ENCODE measurements around the gene PHACTR3.
"Not testable (repeated sequence)": the region's sequence is repeated elsewhere in the genome, so short reads cannot be mapped to it uniquely, and the experiment has no call there.

Gene PHACTR3

GRCh38 chr20:59832406-59833363 is 228.3 kb downstream of the PHACTR3 start:
- DNase-seq = no peak

DNA sequence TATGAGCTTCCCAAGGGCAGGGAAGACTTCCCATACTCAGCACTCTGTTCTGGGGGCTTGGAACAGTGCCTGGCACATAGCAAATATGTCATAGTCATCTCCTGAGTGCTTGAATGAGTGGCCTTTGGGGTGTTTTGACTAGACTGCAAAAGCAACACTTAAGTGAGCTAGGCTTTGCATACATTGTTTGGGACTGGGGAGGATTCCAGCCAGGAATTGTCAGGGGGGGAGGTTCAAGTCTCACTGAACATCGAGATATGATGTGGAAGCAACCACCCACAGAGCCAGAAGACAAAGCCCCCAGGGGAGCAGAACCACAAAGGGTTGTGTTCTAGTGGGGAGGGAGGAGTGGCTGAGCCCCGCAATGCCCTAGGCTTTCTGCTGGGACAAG is 230.7 kb downstream of the PHACTR3 start:
- no peak for DNase-seq

- peak; percentile 83 for DNase-seq
These were observed 231.4 kb downstream of the PHACTR3 start for GRCh38 chr20:59835448-59836395.

DNA sequence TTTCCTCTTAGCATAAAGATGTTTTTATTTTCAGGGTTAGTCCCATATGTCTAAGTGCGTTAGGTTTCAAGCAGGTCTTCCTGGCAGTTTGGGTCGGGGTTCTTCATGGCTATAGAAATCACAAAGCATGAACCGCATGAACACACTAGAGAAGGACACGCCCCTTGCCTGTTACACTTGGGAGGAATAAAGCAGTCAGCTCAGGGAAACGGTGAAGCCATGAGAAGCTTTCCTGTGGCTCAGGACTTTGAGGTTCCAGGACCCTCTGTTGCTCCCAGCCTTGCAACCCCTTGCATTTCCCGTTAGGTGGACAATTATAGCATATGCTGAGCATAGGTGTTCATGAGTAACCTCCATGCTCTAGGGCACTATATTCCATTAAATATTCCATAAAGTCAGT is 232.4 kb downstream of the PHACTR3 start:
- no peak for DNase-seq

DNA sequence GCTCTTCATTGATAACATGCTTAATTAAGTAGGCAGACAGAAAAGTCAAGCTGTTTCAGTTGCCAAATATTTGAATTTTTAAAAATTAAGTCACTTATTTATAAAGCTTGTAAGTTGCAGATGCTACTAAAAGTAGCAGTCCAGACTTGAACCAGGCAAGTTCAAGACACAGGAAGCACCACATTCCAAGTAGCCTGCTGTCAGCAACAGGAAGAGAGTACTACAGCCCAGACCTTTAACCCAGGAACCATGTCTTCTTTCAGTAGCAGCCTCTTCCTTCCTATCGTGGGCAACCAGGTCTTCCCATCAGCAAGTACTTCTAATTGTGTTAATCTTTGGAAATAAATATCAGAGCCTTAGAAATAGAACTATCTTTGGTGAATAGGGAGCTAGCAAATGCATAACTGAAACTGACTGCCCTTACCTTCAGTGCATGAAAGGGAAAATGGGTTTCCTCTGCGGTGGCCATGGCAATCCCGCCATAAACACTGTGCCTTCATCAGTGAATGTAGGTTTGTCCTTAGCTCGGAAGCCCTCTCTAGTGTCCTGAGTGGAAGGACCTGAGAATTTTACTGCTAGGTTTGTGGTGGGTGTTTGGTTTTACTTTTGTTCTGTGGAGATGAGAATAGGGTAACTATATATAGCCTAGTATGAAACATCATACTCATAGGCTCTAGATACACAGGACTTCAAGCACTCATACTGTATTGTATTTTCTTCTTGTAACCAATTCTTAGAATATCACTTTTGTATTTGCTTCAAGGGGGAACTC is 233.5 kb downstream of the PHACTR3 start:
- DNase-seq = no peak

- no peak for DNase-seq
These were observed 235.1 kb downstream of the PHACTR3 start for GRCh38 chr20:59839400-59839799.

GRCh38 chr20:59845472-59845871 is 241.1 kb downstream of the PHACTR3 start:
- DNase-seq = no peak

GRCh38 chr20:59848182-59848581 is 243.8 kb downstream of the PHACTR3 start:
- DNase-seq = no peak

DNA sequence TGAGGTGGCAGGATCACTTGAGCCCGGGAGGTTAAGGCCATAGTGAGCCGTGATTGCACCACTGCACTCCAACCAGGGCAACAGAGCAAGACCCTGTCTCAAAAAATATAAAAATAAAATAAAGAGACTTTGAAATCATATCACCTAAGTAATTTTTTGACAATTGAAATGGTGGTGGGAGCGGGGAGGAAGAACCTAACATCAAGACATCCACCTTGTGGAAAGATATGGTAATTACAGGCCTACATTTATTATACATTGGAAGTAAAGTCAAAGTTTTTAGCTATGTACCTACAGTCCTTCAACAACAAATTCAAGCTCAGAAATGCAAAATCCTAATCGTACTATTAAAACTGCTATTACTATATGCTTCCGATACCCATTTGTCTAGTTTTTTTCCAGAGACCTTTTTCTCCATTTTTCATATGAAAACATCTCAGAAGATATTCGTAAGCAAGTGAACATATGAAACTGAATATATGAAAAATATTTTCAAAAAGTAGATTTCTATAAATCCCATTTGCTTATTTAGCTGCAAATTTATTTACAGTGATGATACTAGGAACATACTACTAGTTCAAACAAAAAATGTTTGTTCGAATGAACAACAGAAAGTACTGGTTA is 245.8 kb downstream of the PHACTR3 start:
- no peak for DNase-seq

GRCh38 chr20:59856526-59856925 is 252.2 kb downstream of the PHACTR3 start:
- not testable (repeated sequence) for DNase-seq

DNA sequence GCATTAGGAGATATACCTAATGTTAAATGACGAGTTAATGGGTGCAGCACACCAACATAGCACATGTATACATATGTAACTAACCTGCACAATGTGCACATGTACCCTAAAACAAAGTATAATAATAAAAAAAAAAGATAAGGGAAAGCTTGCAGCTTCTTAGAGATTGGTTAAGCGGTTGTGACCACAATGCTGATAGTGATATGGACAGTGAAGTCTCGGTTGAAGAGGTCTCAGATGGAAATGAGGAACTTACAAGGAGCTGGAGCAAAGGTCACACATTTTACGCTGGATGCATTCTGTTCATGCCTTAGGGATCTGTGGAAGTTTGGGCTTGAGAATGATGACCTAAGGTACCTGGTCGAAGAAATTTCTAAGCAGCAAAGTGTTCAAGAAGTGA is 252.6 kb downstream of the PHACTR3 start:
- not testable (repeated sequence) for DNase-seq

GRCh38 chr20:59857966-59858365 is 253.6 kb downstream of the PHACTR3 start:
- no peak for DNase-seq

GRCh38 chr20:59858425-59858824 is 254.1 kb downstream of the PHACTR3 start:
- no peak for DNase-seq

DNA sequence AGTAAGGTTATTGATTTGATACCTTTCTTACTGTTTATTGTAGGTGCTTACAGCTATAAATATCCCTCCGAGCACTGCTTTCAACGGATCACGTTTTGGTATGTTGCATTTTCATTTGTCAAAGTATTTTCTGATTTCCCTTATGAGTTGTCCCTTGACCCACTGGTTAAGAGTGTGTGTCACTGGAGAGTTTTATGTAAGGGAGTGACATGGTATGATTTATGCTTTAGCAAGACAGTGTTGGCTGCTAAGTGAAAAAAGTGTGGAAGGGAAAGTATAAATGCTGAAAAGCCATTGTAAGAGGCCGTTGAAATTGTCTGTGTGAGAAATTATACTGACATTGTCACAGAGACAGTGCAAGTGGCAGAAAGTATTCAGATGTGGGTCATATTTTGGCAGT is 257.1 kb downstream of the PHACTR3 start:
- no peak for DNase-seq

- DNase-seq = no peak
These were observed 258.7 kb downstream of the PHACTR3 start for GRCh38 chr20:59863058-59863457.

DNA sequence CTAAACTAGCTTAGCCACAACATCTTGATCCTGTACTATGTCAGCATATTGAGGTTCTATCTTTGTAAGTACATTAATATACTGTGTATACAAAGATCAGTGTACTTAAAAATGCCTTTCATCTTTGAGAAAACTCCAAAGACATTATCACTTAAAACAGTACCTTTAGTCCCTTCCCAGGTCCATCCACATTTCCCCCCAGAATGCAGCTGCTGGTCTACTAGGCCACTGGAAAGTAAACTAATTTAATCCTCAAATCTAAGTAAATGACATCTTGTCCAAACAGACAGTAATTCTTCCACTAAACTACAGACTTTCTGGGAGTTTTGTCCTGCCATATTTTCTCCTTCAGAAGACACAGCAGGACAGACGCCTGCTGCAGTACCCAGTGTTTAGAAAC is 260.4 kb downstream of the PHACTR3 start:
- DNase-seq = no peak

- DNase-seq = no peak
These were observed 262.0 kb downstream of the PHACTR3 start for GRCh38 chr20:59866338-59866737.

DNA sequence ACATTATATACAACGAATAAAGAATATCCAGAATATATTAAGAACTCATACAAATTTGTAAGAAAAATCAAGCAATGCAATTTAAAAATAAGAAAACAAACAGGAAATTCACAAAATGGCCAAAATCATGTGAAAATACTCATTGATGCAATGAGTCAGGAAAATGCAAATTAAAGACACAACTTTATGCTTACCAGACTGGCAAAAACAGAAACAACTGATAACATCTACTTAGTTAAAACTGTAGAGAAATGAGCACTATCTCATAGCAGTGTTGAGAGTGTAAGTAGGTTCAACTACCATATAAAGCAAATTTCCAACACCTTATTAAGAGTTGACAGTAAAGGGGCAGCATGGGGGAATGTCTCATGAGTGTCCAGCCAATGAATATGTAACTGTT is 266.8 kb downstream of the PHACTR3 start:
- DNase-seq = no peak

- no peak for DNase-seq
These were observed 269.1 kb downstream of the PHACTR3 start for GRCh38 chr20:59873409-59873808.

DNA sequence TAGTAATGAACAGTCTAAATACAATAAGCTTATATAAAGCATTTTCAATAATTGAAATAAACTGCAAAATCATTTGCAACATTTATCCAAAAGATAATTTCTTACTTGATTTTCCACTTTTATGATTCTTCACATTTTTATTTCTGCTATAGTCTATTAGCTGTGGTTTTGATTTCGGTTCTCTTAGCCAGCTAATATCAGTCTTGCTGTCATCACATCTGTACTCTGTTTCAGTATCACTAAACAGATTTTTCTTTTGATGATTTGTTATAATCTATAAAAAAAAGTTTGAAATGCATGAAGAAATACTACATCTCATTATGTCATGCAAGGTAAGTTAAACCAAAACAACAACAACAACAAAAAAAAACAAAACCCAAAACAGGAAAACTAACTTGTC is 275.9 kb downstream of the PHACTR3 start:
- DNase-seq = no peak

DNA sequence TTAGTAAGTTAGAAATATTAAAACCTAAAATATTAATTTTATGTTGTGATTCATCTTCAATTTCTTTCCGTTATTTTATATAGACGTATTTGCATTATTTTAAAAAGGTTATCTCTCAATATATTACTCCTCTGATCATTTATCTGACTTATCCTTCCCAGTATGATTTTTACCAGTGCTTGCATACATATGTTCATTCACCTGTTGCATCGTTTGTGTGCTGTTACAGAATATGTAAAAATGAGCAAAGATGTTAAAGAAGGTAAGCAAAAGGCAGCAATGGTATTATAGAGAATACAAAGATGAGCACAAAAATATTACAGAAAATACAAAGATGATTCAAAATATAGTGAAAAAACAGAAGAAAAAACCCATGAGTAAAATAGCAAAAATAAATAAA is 280.2 kb downstream of the PHACTR3 start:
- no peak for DNase-seq

GRCh38 chr20:59888050-59888449 is 283.7 kb downstream of the PHACTR3 start:
- DNase-seq = no peak
